RWPE2 (cell line): ENCODE measurements around the gene WDR27.

Experiments
- ATAC-seq: fragments of 200-7000 bp; cut with Tn5 transposase; 3 replicates; pipeline ENCODE4 v1.9.1; 2021; ENCODE audit warnings: low read depth
- DNase-seq: peaks from one replicate; pipeline ENCODE4 v3.0.0-alpha.2; 2020; ENCODE audit warnings: low spot score
- H3K27ac ChIP-seq: fragments of 450-650 bp; 2 replicates; pipeline ENCODE4 v1.5.1; 2017; ENCODE audit warnings: mild to moderate bottlenecking; ENCODE audit not compliant: poor library complexity, severe bottlenecking
- H3K27me3 ChIP-seq: fragments of 250-450 bp; sonication (Bioruptor Pico); 2 replicates; pipeline ENCODE4 v1.5.1; 2021; ENCODE audit warnings: mild to moderate bottlenecking, moderate library complexity; ENCODE audit not compliant: insufficient read depth, poor library complexity, severe bottlenecking
- H3K36me3 ChIP-seq: fragments of 250-450 bp; sonication (Bioruptor Pico); 2 replicates; pipeline ENCODE4 v1.5.1; 2020; ENCODE audit warnings: low read depth, mild to moderate bottlenecking, moderate library complexity
- H3K4me1 ChIP-seq: fragments of 250-450 bp; sonication (Bioruptor Pico); 2 replicates; pipeline ENCODE4 v1.5.1; 2021; ENCODE audit warnings: mild to moderate bottlenecking, moderate library complexity; ENCODE audit not compliant: insufficient read depth, poor library complexity, severe bottlenecking
- H3K4me3 ChIP-seq: fragments of 250-450 bp; sonication (Bioruptor Pico); 2 replicates; pipeline ENCODE4 v1.5.1; 2021; ENCODE audit warnings: mild to moderate bottlenecking, moderate library complexity; ENCODE audit not compliant: severe bottlenecking
- H3K9me3 ChIP-seq: fragments of 250-450 bp; sonication (Bioruptor Pico); 2 replicates; pipeline ENCODE4 v1.5.1; 2021; ENCODE audit warnings: mild to moderate bottlenecking, moderate library complexity; ENCODE audit not compliant: severe bottlenecking
- CTCF ChIP-seq: fragments of 450-650 bp; IDR thresholded peaks from one replicate; pipeline ENCODE4 v1.5.1; 2017; ENCODE audit warnings: mild to moderate bottlenecking, moderate library complexity; ENCODE audit not compliant: poor library complexity, severe bottlenecking

WDR27 gene

DNA sequence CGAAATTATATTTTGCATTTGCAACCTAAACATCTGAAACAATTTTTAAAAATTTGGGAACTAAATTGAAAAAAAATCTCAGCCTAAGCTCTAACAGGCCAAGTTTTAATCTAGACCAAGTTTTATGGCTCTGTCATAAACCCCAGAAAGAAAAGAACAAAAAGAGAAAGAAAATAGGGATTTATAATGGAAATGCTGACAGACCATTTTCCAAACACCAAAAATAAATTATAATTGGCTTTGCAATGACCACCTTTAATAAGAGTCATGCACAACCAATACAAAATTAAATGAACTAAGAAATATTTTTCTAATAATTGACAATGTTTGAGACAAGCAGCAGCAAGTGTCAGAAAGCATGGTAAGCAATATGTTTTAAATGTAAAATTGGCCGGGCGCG, 72.6 kb downstream of the WDR27 start:
- no peak for ATAC-seq
- TF ChIP-seq CTCF: no peak
- peaks cover 11% of the 10 kb centered on the region for H3K36me3 ChIP-seq
- no peaks in the 10 kb centered on the region for H3K4me1 ChIP-seq
- no peak overlapping the region for H3K4me3 ChIP-seq
- no peaks in the 10 kb centered on the region for H3K27me3 ChIP-seq
- H3K9me3 ChIP-seq: no peaks in the 10 kb centered on the region
- no peak for DNase-seq
- H3K27ac ChIP-seq: no peak overlapping the region

GRCh38 chr6:169627736-169628607, 73.9 kb downstream of the WDR27 start:
- ATAC-seq (no peak), DNase-seq (no peak)
- no peak overlapping the region for H3K4me3 ChIP-seq
- no peak overlapping the region for H3K27ac ChIP-seq
- TF ChIP-seq CTCF: no peak
- peaks cover 1% of the 10 kb centered on the region for H3K4me1 ChIP-seq
- peaks cover 4% of the 10 kb centered on the region; the same call in 1 of the 2 replicates for H3K36me3 ChIP-seq
- H3K27me3 ChIP-seq: no peaks in the 10 kb centered on the region
- H3K9me3 ChIP-seq: no peaks in the 10 kb centered on the region

GRCh38 chr6:169626649-169627048, 75.2 kb downstream of the WDR27 start:
- Histone ChIP-seq H3K4me1 (peaks cover 8% of the 10 kb centered on the region), H3K4me3 (no peak overlapping the region), H3K27me3 (no peaks in the 10 kb centered on the region), H3K9me3 (no peaks in the 10 kb centered on the region), H3K27ac (no peak overlapping the region), H3K36me3 (no peaks in the 10 kb centered on the region)
- DNase-seq (no peak), ATAC-seq (no peak)
- no peak for TF ChIP-seq CTCF

DNA sequence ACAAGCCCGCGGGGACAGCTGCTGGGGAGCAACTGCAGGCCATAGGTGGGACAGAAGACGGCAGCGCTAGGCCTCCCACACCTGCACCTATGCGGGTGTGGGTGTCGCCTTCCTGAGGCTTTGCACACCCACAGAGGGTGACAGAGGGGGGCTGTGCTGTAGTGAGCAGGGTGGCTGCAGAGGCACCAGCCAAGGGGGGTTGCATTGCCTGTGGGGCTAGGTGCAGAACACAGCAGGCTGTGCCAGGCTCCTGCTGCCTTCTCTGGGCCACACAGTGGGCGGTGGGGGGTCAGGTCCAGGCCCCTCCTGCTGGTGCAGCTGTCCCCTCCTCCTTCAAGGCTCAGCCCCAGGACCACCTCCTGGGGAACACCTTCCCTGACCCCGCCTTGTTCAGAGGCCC, 75.7 kb downstream of the WDR27 start:
- Histone ChIP-seq H3K4me3 (no peak overlapping the region), H3K27me3 (no peaks in the 10 kb centered on the region), H3K36me3 (no peaks in the 10 kb centered on the region), H3K4me1 (peaks cover 9% of the 10 kb centered on the region), H3K9me3 (no peaks in the 10 kb centered on the region), H3K27ac (no peak overlapping the region)
- no peak for ATAC-seq
- DNase-seq: no peak
- no peak for TF ChIP-seq CTCF

GRCh38 chr6:169625376-169625775, 76.5 kb downstream of the WDR27 start:
- H3K27me3 ChIP-seq: no peaks in the 10 kb centered on the region
- ATAC-seq (no peak), DNase-seq (no peak)
- H3K27ac ChIP-seq: no peak overlapping the region
- H3K9me3 ChIP-seq: no peaks in the 10 kb centered on the region
- H3K4me3 ChIP-seq: no peak overlapping the region
- H3K36me3 ChIP-seq: no peaks in the 10 kb centered on the region
- H3K4me1 ChIP-seq: peaks cover 16% of the 10 kb centered on the region
- TF ChIP-seq CTCF: no peak
